Esophagus muscularis mucosa (tissue), 3 donors: Measurements from ENCODE around the gene EPHA4.

Experiments used
- POLR2A ChIP-seq: fragments of 450-650 bp; IDR thresholded peaks from one replicate; pipeline ENCODE4 v1.6.1; 2017; ENCODE audit warnings: antibody characterized with exemption, moderate library complexity, mild to moderate bottlenecking, low read depth
- POLR2AphosphoS5 ChIP-seq, 2 donors: sonication (generic); formaldehyde crosslinking; IDR thresholded peaks; one replicate each; pipeline ENCODE4 v1.6.1; 2017; ENCODE audit warnings: antibody characterized with exemption in 2 of 2
- TF ChIP-seq, protein P1 (sequence below), 3 experiments: fragments of 200-600 bp in 2 of 3; fragments of 450-650 bp in 1 of 3; sonication (generic) in 2 of 3; IDR thresholded peaks; one replicate each; pipeline ENCODE4 v1.5.1; 2017 to 2019; ENCODE audit warnings: antibody characterized with exemption in 3 of 3, mild to moderate bottlenecking in 2 of 3, moderate library complexity in 1 of 3

DNA sequence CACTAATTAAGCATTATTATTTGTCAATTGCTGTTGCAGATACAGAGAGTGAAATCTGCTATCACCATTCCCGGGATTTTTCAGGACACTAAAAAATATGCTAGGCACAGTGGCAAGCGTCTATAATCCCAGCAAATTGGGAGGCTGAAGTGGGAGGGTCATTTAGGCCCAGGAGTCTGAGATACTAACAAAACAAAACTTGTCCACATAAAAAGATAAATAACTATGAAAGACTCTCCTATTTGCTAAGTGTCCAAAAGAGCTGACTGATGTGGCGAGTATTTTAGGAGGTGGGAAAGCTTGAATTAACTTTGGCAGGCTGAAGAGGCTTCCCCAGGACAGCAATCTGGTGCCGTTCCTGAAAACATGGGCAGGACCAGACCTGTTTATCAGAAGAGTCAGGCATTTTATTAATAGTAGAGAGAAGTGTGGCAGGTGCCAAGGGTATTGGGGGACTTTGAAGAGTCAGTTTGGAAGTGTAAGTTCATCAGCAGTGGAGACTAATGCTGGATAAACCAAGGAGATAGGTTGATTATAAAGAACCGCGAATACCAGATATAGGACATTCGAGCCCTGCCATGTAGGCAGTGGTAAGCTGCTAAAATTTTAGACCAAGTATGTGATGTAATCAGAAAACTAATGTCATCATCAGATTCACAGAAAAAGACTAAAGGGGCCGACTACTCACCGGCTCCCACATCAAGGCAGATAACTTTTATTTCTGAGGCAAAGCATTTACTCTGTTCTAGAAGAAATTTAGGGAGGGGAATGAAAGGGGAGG lies 201.8 kb downstream of the EPHA4 start:
- TF ChIP-seq POLR2AphosphoS5 (IDR thresholded peaks at IDR 0.05) = no peak
- TF ChIP-seq, protein P1, sequence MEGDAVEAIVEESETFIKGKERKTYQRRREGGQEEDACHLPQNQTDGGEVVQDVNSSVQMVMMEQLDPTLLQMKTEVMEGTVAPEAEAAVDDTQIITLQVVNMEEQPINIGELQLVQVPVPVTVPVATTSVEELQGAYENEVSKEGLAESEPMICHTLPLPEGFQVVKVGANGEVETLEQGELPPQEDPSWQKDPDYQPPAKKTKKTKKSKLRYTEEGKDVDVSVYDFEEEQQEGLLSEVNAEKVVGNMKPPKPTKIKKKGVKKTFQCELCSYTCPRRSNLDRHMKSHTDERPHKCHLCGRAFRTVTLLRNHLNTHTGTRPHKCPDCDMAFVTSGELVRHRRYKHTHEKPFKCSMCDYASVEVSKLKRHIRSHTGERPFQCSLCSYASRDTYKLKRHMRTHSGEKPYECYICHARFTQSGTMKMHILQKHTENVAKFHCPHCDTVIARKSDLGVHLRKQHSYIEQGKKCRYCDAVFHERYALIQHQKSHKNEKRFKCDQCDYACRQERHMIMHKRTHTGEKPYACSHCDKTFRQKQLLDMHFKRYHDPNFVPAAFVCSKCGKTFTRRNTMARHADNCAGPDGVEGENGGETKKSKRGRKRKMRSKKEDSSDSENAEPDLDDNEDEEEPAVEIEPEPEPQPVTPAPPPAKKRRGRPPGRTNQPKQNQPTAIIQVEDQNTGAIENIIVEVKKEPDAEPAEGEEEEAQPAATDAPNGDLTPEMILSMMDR (IDR thresholded peaks at IDR 0.05) = no peak
- TF ChIP-seq POLR2A = no peak
